ENCODE data around the gene ARHGEF7.

DNA sequence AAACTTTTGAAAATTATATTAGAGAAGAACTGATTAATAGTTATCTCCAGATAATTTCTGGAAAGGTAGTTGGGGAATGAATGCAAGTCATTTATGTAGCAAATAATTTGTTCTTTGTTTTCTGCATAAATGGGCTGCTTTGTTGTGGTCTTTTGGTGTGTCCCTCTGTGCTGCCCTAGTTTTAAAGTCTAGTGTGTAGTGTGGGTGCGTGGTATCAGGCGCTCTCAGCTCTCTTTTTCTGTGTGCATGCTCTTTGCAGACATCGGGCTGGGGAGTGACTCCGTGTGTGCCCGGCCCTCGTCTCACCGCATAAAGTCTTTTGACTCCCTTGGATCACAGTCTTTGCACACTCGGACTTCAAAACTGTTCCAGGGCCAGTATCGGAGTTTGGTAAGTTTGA, 94.5 kb downstream of the ARHGEF7 start:
- TF ChIP-seq ZNF114 (CRISPR knock-in tag; IDR thresholded peaks at IDR 0.05) (no peak), POLR2AphosphoS5 (IDR thresholded peaks at IDR 0.05; ENCODE audit: low read depth) (no peak), EZH2 (IDR thresholded peaks at IDR 0.05; ENCODE audit: low read depth, unreplicated experiment) (no peak)
- TF ChIP-seq, protein P1, sequence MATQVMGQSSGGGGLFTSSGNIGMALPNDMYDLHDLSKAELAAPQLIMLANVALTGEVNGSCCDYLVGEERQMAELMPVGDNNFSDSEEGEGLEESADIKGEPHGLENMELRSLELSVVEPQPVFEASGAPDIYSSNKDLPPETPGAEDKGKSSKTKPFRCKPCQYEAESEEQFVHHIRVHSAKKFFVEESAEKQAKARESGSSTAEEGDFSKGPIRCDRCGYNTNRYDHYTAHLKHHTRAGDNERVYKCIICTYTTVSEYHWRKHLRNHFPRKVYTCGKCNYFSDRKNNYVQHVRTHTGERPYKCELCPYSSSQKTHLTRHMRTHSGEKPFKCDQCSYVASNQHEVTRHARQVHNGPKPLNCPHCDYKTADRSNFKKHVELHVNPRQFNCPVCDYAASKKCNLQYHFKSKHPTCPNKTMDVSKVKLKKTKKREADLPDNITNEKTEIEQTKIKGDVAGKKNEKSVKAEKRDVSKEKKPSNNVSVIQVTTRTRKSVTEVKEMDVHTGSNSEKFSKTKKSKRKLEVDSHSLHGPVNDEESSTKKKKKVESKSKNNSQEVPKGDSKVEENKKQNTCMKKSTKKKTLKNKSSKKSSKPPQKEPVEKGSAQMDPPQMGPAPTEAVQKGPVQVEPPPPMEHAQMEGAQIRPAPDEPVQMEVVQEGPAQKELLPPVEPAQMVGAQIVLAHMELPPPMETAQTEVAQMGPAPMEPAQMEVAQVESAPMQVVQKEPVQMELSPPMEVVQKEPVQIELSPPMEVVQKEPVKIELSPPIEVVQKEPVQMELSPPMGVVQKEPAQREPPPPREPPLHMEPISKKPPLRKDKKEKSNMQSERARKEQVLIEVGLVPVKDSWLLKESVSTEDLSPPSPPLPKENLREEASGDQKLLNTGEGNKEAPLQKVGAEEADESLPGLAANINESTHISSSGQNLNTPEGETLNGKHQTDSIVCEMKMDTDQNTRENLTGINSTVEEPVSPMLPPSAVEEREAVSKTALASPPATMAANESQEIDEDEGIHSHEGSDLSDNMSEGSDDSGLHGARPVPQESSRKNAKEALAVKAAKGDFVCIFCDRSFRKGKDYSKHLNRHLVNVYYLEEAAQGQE (IDR thresholded peaks at IDR 0.05; ENCODE audit: unreplicated experiment): no peak
- TF ChIP-seq, protein P2, sequence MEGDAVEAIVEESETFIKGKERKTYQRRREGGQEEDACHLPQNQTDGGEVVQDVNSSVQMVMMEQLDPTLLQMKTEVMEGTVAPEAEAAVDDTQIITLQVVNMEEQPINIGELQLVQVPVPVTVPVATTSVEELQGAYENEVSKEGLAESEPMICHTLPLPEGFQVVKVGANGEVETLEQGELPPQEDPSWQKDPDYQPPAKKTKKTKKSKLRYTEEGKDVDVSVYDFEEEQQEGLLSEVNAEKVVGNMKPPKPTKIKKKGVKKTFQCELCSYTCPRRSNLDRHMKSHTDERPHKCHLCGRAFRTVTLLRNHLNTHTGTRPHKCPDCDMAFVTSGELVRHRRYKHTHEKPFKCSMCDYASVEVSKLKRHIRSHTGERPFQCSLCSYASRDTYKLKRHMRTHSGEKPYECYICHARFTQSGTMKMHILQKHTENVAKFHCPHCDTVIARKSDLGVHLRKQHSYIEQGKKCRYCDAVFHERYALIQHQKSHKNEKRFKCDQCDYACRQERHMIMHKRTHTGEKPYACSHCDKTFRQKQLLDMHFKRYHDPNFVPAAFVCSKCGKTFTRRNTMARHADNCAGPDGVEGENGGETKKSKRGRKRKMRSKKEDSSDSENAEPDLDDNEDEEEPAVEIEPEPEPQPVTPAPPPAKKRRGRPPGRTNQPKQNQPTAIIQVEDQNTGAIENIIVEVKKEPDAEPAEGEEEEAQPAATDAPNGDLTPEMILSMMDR (conservative IDR thresholded peaks at IDR 0.05; ENCODE audit: low read depth in 2 of 2): no peak

Measured in GM23338 (cell line).